ENCODE results near the gene GPM6B.
"Not testable (repeated sequence)": the region's sequence is repeated elsewhere in the genome, so short reads cannot be mapped to it uniquely, and the experiment has no call there.

The GPM6B gene

DNA sequence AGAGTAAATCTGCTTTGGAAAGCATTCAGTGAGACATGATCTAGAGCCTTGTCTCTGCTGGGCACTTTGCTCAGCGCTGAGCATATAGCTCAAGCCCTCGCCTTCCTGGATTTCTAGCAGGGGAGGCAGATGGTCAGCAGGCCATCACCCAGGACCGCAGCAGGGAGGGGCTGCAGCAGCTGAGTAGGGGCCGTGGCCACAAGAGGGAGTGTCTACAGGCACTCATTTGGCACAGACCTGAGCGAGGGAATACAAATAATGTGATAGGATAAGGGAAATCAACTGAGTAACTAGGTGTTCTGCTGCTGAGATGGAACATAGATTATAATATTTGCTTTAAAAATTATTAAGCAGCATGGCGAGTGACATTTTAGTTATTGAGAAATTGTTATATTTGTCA, 52.1 kb downstream of the GPM6B start:
- DNase-seq (ENCODE audit: low spot score), result peak; percentile 70

DNA sequence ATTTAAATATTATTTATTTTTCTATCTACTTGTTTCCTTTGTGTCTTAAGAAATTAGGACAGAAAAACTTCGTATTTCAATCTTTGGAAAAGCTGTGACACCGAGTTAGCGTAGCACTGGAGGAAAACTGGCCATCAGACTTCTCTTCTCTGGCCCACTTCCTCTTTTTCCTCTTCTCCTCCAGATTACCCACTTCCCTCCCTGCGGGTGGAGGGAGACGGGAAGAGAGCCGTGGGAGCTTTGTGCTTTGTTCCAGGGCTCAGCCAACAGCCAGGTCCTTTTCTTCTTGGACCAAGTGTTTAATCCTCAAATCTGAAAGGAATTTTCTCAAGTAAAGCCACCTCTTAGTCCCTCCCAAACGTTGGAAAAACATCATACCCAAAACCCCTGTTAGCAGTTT, 52.6 kb downstream of the GPM6B start:
- no peak for DNase-seq (ENCODE audit: low spot score)

DNA sequence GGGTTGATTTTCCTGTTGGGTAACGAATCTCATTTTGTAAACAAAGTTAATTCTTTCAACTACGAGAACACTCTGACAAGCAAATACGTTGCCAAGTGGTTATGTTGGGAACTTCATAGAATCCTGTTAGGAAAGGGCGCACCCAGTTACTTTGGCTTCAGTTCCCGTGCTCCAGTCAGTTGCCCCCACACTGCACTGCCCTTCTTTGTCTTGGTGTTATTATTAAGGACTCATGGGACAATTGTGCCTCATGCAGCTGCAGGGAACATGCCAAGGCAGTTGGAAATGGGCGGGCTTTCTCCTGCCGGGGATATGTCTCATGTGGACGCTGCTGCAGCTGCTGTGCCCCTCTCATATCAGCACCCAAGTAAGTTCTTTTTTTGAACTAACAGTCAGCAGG, 53.4 kb downstream of the GPM6B start:
- DNase-seq (ENCODE audit: low spot score), result peak; percentile 75

DNA sequence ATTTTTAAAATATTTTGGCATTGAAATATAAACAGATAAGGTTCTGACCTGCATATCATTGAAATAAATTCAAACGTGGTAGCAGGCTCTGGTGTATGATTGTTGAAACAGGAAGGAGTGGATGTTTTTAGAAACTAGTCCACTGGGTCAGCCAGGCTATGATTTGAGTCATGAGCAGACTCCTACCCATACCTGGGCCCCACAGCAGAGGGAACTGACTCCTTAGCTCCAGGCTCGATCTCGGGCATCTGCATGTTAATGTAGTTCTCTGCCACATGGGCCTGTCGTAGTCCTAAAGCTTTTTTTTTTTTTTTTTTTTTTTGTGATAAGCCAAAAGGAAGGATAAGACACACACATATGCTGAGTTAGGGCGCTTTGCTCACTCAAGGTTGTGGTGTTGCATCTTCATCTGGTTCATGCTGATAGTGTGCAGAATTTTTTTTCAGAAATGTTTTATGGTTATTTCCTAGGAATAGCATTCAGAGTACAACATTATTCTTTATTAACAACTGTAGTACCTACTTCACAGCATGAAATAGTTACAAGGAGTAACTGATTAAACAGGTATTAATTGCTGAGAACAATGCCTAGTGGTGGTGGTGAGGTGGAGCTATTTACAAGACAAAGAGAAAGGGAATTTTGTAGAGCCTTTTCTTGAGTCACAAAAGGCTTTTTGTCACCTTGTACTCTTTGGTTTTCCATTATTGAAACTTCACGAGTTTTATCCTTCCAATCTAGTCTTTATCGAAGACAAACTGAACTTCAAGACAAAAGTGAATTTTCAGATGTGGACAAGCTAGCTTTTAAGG, 55.1 kb downstream of the GPM6B start:
- no peak for DNase-seq (ENCODE audit: low spot score)

DNA sequence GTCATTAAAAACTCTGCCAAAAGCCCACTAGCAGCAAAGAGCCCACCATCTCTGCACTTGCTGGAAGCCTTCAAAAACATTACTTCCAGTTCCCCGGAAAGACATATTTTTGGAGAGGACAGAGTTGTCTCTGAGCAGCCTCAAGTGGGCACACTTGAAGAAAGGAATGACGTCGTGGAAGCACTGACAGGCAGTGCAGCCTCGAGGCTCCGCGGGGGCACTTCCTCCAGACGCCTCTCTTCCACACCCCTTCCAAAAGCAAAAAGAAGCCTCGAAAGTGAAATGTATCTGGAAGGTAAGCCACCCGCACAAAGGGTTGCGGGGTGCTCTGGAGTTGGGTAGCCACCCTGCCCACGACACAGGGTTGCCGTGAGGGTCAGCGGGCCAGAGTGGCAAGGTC, 56.5 kb downstream of the GPM6B start:
- no peak for DNase-seq (ENCODE audit: low spot score)

GRCh38 chrX:13759152-13759718, 57.7 kb downstream of the GPM6B start:
- no peak for DNase-seq (ENCODE audit: low spot score)

GRCh38 chrX:13756381-13756780, 60.5 kb downstream of the GPM6B start:
- no peak for DNase-seq (ENCODE audit: low spot score)

DNA sequence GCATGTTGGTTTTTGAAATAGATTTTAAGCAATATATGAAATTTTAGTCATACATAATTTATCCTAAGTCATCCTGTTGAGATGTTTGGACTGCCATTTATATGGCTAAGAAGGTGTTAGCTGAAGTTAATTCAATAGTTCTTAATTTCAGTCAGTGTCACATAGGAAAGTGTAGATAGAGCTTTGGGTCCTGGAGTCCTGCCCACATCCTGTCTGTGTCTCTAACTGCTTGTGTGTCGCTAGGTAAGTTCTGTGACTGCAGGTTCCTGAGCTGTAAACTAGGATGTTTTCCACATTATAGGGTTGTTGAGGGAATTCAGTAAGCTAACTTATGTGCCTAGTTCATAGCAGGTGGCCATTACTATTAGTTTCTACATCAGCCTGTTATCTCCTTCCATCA, 61.6 kb downstream of the GPM6B start:
- DNase-seq (ENCODE audit: low spot score), result no peak

- no peak for DNase-seq (ENCODE audit: low spot score)
Measured at GRCh38 chrX:13754765-13755164, 62.1 kb downstream of the GPM6B start.

DNA sequence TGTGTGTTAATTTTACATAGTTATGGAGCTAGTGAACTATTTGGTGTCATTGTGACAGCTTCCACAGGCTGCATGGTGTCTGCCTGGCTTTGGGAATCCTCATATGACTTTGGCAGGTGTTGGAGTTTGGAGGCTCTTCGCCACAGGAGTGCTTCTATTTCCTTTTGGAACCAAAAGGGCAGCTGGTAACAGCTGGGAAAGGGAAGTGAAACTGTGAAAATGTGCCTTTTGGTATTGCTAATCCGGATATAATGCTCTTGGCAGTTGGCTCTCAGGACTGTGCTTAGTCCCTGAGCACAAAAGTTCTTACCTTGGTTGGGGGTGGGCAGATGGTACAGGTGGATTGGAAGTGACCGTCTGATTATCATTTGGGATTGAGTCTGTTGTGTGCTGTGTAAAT, 64.2 kb downstream of the GPM6B start:
- DNase-seq (ENCODE audit: low spot score), result no peak

GRCh38 chrX:13752141-13752540, 64.8 kb downstream of the GPM6B start:
- no peak for DNase-seq (ENCODE audit: low spot score)

DNA sequence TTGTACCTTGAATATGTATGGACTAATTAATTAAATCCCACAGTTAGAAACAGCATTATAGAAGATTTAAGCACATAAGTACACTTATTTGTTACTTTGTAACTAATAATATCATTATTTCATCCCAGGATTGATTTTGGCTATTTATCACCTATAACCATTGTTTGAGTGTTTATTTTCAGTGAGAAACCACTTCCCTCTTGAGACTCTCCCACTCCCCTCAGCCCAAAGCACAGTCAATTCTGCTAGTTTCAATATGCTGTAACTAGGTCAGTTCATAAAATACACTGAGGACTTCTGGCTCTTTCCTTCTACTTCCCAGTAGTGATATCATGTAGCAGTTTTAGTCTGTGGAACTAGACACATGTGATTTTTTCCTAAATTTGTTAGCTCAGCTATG, 66.1 kb downstream of the GPM6B start:
- DNase-seq (ENCODE audit: low spot score), result no peak

GRCh38 chrX:13750204-13750603, 66.7 kb downstream of the GPM6B start:
- DNase-seq (ENCODE audit: low spot score), result no peak

DNA sequence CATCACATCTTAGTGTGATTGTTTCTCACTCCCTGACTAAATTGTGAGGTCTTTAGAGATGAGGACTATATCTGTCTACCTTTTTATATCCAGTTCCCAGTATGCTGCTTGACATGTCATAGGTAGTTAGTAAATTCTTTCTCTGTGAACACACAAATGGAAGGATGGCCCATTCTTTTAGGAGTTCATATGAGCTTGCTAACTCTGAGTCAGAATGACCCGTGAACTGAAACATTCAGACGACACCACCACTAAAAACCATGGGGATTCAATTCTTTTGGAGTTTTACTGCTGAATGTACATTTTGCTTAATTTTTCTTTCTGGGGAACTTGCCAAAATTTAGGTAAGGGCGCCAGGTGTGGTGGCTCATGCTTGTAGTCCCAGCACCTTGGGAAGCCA, 68.4 kb downstream of the GPM6B start:
- no peak for DNase-seq (ENCODE audit: low spot score)

DNA sequence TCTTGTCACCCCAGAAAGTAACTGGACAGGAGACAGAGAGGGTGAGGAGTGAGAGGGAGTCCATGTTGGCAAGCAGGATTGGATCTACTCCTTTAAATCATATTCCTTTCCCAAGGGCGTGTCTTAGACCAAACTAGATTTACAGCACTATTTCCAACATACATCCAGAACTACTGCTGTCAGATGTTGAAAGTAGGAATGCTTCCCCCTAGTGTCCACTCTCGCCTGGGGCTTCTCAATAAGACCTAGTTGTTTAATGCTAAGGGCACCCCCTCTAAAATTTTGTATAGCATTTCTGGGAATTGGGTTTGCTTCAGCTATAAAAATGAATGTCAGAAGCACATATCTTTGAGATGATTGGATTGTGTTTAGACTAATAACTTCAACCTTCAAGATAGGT, 69.1 kb downstream of the GPM6B start:
- no peak for DNase-seq (ENCODE audit: low spot score)

- DNase-seq (ENCODE audit: low spot score), result no peak
Measured at GRCh38 chrX:13742397-13743176, 74.3 kb downstream of the GPM6B start.

- DNase-seq (ENCODE audit: low spot score), result no peak
Measured at GRCh38 chrX:13741695-13742094, 75.2 kb downstream of the GPM6B start.

DNA sequence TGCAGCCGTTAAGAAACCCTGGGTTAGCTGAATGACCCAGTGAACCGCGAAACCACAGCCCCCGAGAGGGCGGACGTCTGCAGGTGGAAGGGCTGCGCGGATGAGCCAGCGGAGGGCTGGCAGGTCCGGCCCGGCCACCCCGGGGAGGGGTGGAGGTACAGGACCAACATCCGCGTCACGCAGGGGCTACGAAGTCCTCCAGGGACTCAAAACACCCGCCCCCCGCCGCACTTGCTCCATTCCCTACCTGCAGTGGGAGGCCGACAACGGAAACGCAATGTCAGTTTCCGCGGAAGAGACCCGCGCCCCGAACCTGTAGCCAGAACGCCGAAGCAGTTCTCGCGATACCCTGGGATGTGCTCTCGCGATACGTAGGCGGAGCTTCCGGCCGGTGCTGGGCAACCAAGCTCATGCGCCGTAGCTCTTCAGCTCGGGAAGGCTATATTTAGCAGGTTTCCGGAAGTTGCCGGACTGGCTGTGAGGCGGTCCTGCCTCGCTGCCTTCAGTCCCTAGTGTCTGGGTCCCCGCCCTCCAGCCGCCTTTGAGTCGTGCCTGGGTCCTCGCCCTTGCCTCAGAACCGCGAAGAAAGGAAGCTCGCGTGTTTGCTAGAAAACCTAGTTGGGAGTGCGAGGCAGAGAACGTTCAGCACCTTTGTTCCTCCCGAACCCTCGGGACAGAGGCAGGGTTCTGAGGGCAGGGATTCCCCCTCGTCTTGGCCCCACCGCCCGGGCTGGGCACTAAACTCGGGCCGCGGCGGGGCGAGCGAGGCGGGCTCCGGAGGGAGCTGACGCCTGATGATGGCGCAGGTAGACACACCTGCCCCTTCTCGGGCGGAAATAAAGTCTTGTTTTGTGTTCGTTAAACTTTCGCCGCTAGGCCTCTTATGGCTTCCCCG, 82.4 kb downstream of the GPM6B start, which contains the start of the genes OFD1 and TRAPPC2:
Gene OFD1 (plus strand): TSS at position 471 of the 895 bp plus-strand sequence. CDS start 324 bp downstream, at position 795.
Gene TRAPPC2 (minus strand): TSS at position 343 of the 895 bp plus-strand sequence. CDS start 14,657 bp downstream, outside the sequence.
- peak; percentile 90 for DNase-seq (ENCODE audit: low spot score)

- DNase-seq (ENCODE audit: low spot score), result no peak
Measured at GRCh38 chrX:13733506-13733905, 83.4 kb downstream of the GPM6B start.

- no peak for DNase-seq (ENCODE audit: low spot score)
Measured at GRCh38 chrX:13732246-13733067, 84.4 kb downstream of the GPM6B start.

DNA sequence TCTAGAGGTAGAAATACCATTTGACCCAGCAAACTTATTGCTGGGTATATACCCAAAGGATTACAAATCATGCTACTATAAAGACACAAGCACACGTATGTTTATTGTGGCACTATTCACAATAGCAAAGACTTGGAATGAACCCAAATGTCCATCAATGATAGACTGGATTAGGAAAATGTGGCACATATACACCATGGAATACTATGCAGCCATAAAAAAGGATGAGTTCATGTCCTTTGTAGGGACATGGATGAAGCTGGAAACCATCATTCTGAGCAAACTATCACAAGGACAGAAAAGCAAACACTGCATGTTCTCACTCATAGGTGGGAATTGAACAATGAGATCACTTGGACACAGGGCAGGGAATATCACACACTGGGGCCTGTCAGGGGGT, 86.4 kb downstream of the GPM6B start:
- DNase-seq (ENCODE audit: low spot score), result not testable (repeated sequence)
